ENCODE data around the gene C12orf57. TPM values are rescaled to one million over a fixed set of nuclear protein-coding genes. Genes with fewer than 3 reads are reported as not detected.

C12orf57 gene
- total and polyA plus RNA-seq, 2 of the 13 experiments (the other 11 are each of a cell fraction or from before 2014, with no cell fraction given): 84.0 to 287 TPM

- no peak for TF ChIP-seq AKAP8 (CRISPR knock-in tag; IDR thresholded peaks at IDR 0.05)
- no peak for TF ChIP-seq ZNF841 (CRISPR knock-in tag; IDR thresholded peaks at IDR 0.05; ENCODE audit: borderline replicate concordance)
- TF ChIP-seq KLF11 (CRISPR knock-in tag; IDR thresholded peaks at IDR 0.05): 0 out of 2 replicates have a peak, but pooled peaks have one; percentile 59
- TF ChIP-seq ZNF75D (CRISPR knock-in tag; IDR thresholded peaks at IDR 0.05; ENCODE audit: borderline replicate concordance): no peak
- TF ChIP-seq GMEB1 (CRISPR knock-in tag; IDR thresholded peaks at IDR 0.05; ENCODE audit: borderline replicate concordance): no peak
- no peak for TF ChIP-seq HDAC6 (IDR thresholded peaks at IDR 0.05; ENCODE audit: low read depth, low read length)
- TF ChIP-seq GLI4 (CRISPR knock-in tag; IDR thresholded peaks at IDR 0.05; ENCODE audit: borderline replicate concordance): no peak
- no peak for TF ChIP-seq SMARCC2 (IDR thresholded peaks at IDR 0.05)
- TF ChIP-seq SP4 (CRISPR knock-in tag; IDR thresholded peaks at IDR 0.05): no peak
- 0 out of 2 replicates have a peak, but pooled peaks have one; percentile 69 for TF ChIP-seq POLR2AphosphoS2 (IDR thresholded peaks at IDR 0.05; ENCODE audit: low read depth, low read length)
- TF ChIP-seq ZNF343 (CRISPR knock-in tag; IDR thresholded peaks at IDR 0.05): no peak
- no peak for TF ChIP-seq ZNF713 (CRISPR knock-in tag; IDR thresholded peaks at IDR 0.05)
- TF ChIP-seq ZBTB1 (CRISPR knock-in tag; IDR thresholded peaks at IDR 0.05; ENCODE audit: borderline replicate concordance): no peak
- no peak for TF ChIP-seq TFDP2 (CRISPR knock-in tag; IDR thresholded peaks at IDR 0.05)
- TF ChIP-seq HIC2 (CRISPR knock-in tag; IDR thresholded peaks at IDR 0.05; ENCODE audit: low read depth): no peak
- no peak for TF ChIP-seq IKZF4 (CRISPR knock-in tag; IDR thresholded peaks at IDR 0.05; ENCODE audit: borderline replicate concordance, low read depth, not compliant biosample characterization)
- TF ChIP-seq ZNF44 (CRISPR knock-in tag; IDR thresholded peaks at IDR 0.05): no peak
- no peak for TF ChIP-seq NR3C1 (CRISPR knock-in tag; IDR thresholded peaks at IDR 0.05)
- TF ChIP-seq ZNF883 (CRISPR knock-in tag; IDR thresholded peaks at IDR 0.05; ENCODE audit: not compliant biosample characterization): no peak
- peak; percentile 28; the same call in 1 of the 2 replicates for TF ChIP-seq TBX2 (CRISPR knock-in tag; IDR thresholded peaks at IDR 0.05; ENCODE audit: borderline replicate concordance)
- peak; percentile 65 for TF ChIP-seq RAD21 (CRISPR knock-in tag; IDR thresholded peaks at IDR 0.05)
- no peak for TF ChIP-seq ZBTB37 (CRISPR knock-in tag; IDR thresholded peaks at IDR 0.05)
- TF ChIP-seq ZUFSP (CRISPR knock-in tag; IDR thresholded peaks at IDR 0.05; ENCODE audit: borderline replicate concordance): no peak
Measured at GRCh38 chr12:6965026-6965661, 21.3 kb downstream of the C12orf57 start (continued).
